ENCODE measurements around the gene PRDX2.
A peak's percentile ranks its signal among the peaks of the same experiment; 100 is the strongest.
"Not testable (repeated sequence)": the region's sequence is repeated elsewhere in the genome, so short reads cannot be mapped to it uniquely, and the experiment has no call there.

The PRDX2 gene

GRCh38 chr19:12800923-12801465, 606 bp downstream of the PRDX2 start:
- Histone ChIP-seq H3K4me2 (ENCODE audit: low read depth, low read length, poor library complexity, severe bottlenecking) (peak overlapping the region; percentile 88), H3K9me2 (replicated peaks; ENCODE audit: low read depth, low read length) (no peaks in the 10 kb centered on the region), H2AFZ (ENCODE audit: low read length) (peak overlapping the region; percentile 95), H3K79me2 (ENCODE audit: insufficient read depth, low read length) (peaks cover 35% of the 10 kb centered on the region), H3K36me3 (ENCODE audit: insufficient read depth, low read length) (peaks cover 6% of the 10 kb centered on the region; the same call in 1 of the 2 replicates), H3K9me3 (ENCODE audit: insufficient read depth, low read depth, low read length) (no peaks in the 10 kb centered on the region), H4K20me1 (ENCODE audit: insufficient read depth, low read length, poor library complexity, severe bottlenecking) (peaks cover 15% of the 10 kb centered on the region), H3F3A (ENCODE audit: low read depth) (no peaks in the 10 kb centered on the region), H3K4me1 (ENCODE audit: insufficient read depth, low read length, poor library complexity, severe bottlenecking) (peaks cover 24% of the 10 kb centered on the region), H3K9ac (ENCODE audit: low read depth, low read length, poor library complexity, severe bottlenecking) (peak overlapping the region; percentile 93), H3K27me3 (ENCODE audit: insufficient read depth, low read length, poor library complexity, severe bottlenecking) (no peaks in the 10 kb centered on the region), H3K4me3 (ENCODE audit: low read length, poor library complexity, severe bottlenecking) (peak overlapping the region; percentile 89)
- TF ChIP-seq EZH2phosphoT487 (IDR thresholded peaks at IDR 0.05; ENCODE audit: borderline replicate concordance) (no peak), CTCF (conservative IDR thresholded peaks at IDR 0.05; ENCODE audit: low read length) (no peak)

GRCh38 chr19:12800466-12800770, 1.2 kb downstream of the PRDX2 start:
- TF ChIP-seq EZH2phosphoT487 (IDR thresholded peaks at IDR 0.05; ENCODE audit: borderline replicate concordance): no peak
- Histone ChIP-seq H3K9me3 (ENCODE audit: insufficient read depth, low read depth, low read length) (no peaks in the 10 kb centered on the region), H3K36me3 (ENCODE audit: insufficient read depth, low read length) (peaks cover 6% of the 10 kb centered on the region; the same call in 1 of the 2 replicates), H3K79me2 (ENCODE audit: insufficient read depth, low read length) (peaks cover 35% of the 10 kb centered on the region), H3K4me3 (ENCODE audit: low read length, poor library complexity, severe bottlenecking) (peak overlapping the region; percentile 89), H3K4me2 (ENCODE audit: low read depth, low read length, poor library complexity, severe bottlenecking) (peak overlapping the region; percentile 88), H3K9ac (ENCODE audit: low read depth, low read length, poor library complexity, severe bottlenecking) (peak overlapping the region; percentile 93), H3K27me3 (ENCODE audit: insufficient read depth, low read length, poor library complexity, severe bottlenecking) (no peaks in the 10 kb centered on the region), H3F3A (ENCODE audit: low read depth) (no peaks in the 10 kb centered on the region), H4K20me1 (ENCODE audit: insufficient read depth, low read length, poor library complexity, severe bottlenecking) (peaks cover 15% of the 10 kb centered on the region), H3K9me2 (replicated peaks; ENCODE audit: low read depth, low read length) (no peaks in the 10 kb centered on the region), H3K4me1 (ENCODE audit: insufficient read depth, low read length, poor library complexity, severe bottlenecking) (peaks cover 23% of the 10 kb centered on the region), H2AFZ (ENCODE audit: low read length) (no peak overlapping the region)

- H3K9me3 ChIP-seq (ENCODE audit: insufficient read depth, low read depth, low read length): no peaks in the 10 kb centered on the region
- TF ChIP-seq EZH2phosphoT487 (IDR thresholded peaks at IDR 0.05; ENCODE audit: borderline replicate concordance) (no peak), CTCF (conservative IDR thresholded peaks at IDR 0.05; ENCODE audit: low read length) (no peak)
- H3K4me2 ChIP-seq (ENCODE audit: low read depth, low read length, poor library complexity, severe bottlenecking): peak overlapping the region; percentile 88
- peak overlapping the region; percentile 89 for H3K4me3 ChIP-seq (ENCODE audit: low read length, poor library complexity, severe bottlenecking)
- H3F3A ChIP-seq (ENCODE audit: low read depth): no peaks in the 10 kb centered on the region
- H3K27me3 ChIP-seq (ENCODE audit: insufficient read depth, low read length, poor library complexity, severe bottlenecking): no peaks in the 10 kb centered on the region
- H4K20me1 ChIP-seq (ENCODE audit: insufficient read depth, low read length, poor library complexity, severe bottlenecking): peaks cover 15% of the 10 kb centered on the region
- no peaks in the 10 kb centered on the region for H3K9me2 ChIP-seq (replicated peaks; ENCODE audit: low read depth, low read length)
- H3K4me1 ChIP-seq (ENCODE audit: insufficient read depth, low read length, poor library complexity, severe bottlenecking): peaks cover 23% of the 10 kb centered on the region
- peak overlapping the region; percentile 93 for H3K9ac ChIP-seq (ENCODE audit: low read depth, low read length, poor library complexity, severe bottlenecking)
- H3K36me3 ChIP-seq (ENCODE audit: insufficient read depth, low read length): peaks cover 6% of the 10 kb centered on the region; the same call in 1 of the 2 replicates
- peaks cover 35% of the 10 kb centered on the region for H3K79me2 ChIP-seq (ENCODE audit: insufficient read depth, low read length)
- no peak overlapping the region for H2AFZ ChIP-seq (ENCODE audit: low read length)
These were observed 1.7 kb downstream of the PRDX2 start for GRCh38 chr19:12799742-12800465.

GRCh38 chr19:12797607-12798006, 4.0 kb downstream of the PRDX2 start:
- not testable (repeated sequence) for H3K4me2 ChIP-seq (ENCODE audit: low read depth, low read length, poor library complexity, severe bottlenecking); H3K36me3 ChIP-seq (ENCODE audit: insufficient read depth, low read length); H3K9ac ChIP-seq (ENCODE audit: low read depth, low read length, poor library complexity, severe bottlenecking); H3K9me3 ChIP-seq (ENCODE audit: insufficient read depth, low read depth, low read length); H3K9me2 ChIP-seq (replicated peaks; ENCODE audit: low read depth, low read length); H3F3A ChIP-seq (ENCODE audit: low read depth); H3K27me3 ChIP-seq (ENCODE audit: insufficient read depth, low read length, poor library complexity, severe bottlenecking); H2AFZ ChIP-seq (ENCODE audit: low read length); H3K4me3 ChIP-seq (ENCODE audit: low read length, poor library complexity, severe bottlenecking)
- peaks cover 41% of the 10 kb centered on the region for H3K79me2 ChIP-seq (ENCODE audit: insufficient read depth, low read length)
- peaks cover 15% of the 10 kb centered on the region for H4K20me1 ChIP-seq (ENCODE audit: insufficient read depth, low read length, poor library complexity, severe bottlenecking)
- peaks cover 39% of the 10 kb centered on the region for H3K4me1 ChIP-seq (ENCODE audit: insufficient read depth, low read length, poor library complexity, severe bottlenecking)
